Omental fat pad (tissue), 4 donors: ENCODE data around the gene SSH3. TPM values are rescaled to one million over a fixed set of nuclear protein-coding genes. Genes with fewer than 3 reads are reported as not detected.

ENCODE experiments used
- ATAC-seq: fragments of 150-250 bp; one replicate; pipeline ENCODE4 v1.9.1; 2016; ENCODE audit warnings: mild to moderate bottlenecking, moderate library complexity; ENCODE audit not compliant: low FRiP score
- DNase-seq: peaks from one replicate; pipeline ENCODE4 v3.0.0-alpha.2; 2019; ENCODE audit warnings: low spot score
- CTCF ChIP-seq, 3 donors: fragments of 450-650 bp; IDR thresholded peaks; one replicate each; pipeline ENCODE4 v1.5.1; 2016 to 2017; ENCODE audit warnings: antibody characterized with exemption in 3 of 3, mild to moderate bottlenecking in 3 of 3, moderate library complexity in 2 of 3
- total RNA-seq, 4 donors: library from RNA; depleted of rRNA; stranded (reverse); fragments of >200 nt; gene quantifications; one replicate each; pipeline ENCODE4 v1.1.0, GENCODE V29; 2016

SSH3 gene
- total RNA-seq, 4 donors from 2014 or later, result 22.6 to 44.6 (median 28.3) TPM

GRCh38 chr11:67291481-67292381, 11.6 kb upstream of the SSH3 start:
- DNase-seq, result no peak
- no peak for TF ChIP-seq CTCF (IDR thresholded peaks at IDR 0.05)
- no peak for ATAC-seq

GRCh38 chr11:67292671-67293070, 10.7 kb upstream of the SSH3 start:
- ATAC-seq, result no peak
- TF ChIP-seq CTCF (IDR thresholded peaks at IDR 0.05), result no peak

GRCh38 chr11:67293090-67293489, 10.2 kb upstream of the SSH3 start:
- ATAC-seq, result no peak
- no peak for DNase-seq
- no peak for TF ChIP-seq CTCF (IDR thresholded peaks at IDR 0.05)

More at GRCh38 chr11:67292671-67293070, 10.7 kb upstream of the SSH3 start:
- no peak for DNase-seq

- ATAC-seq, result no peak
- DNase-seq, result no peak
- no peak for TF ChIP-seq CTCF (IDR thresholded peaks at IDR 0.05)
Measured at GRCh38 chr11:67295846-67296245, 7.5 kb upstream of the SSH3 start.

- ATAC-seq (no peak), DNase-seq (no peak)
- no peak for TF ChIP-seq CTCF (IDR thresholded peaks at IDR 0.05)
Measured at GRCh38 chr11:67298786-67299185, 4.5 kb upstream of the SSH3 start.

GRCh38 chr11:67299471-67300191, 3.7 kb upstream of the SSH3 start:
- TF ChIP-seq CTCF (IDR thresholded peaks at IDR 0.05), result no peak
- DNase-seq (no peak), ATAC-seq (no peak)
